Stimulated activated CD4-positive, alpha-beta T cell treated with anti-CD3 and anti-CD28 coated beads, TNF-alpha, amount 100 ng/mL, for 24 hours (primary cell): ENCODE results near the gene NCOA1.
"Not testable (repeated sequence)": the region's sequence is repeated elsewhere in the genome, so short reads cannot be mapped to it uniquely, and the experiment has no call there.

Experiments used
- DNase-seq, 3 experiments: peaks; one replicate each; pipeline ENCODE4 v3.0.0-alpha.2; 2020; ENCODE audit warnings: low read depth in 3 of 3

The NCOA1 gene

DNA sequence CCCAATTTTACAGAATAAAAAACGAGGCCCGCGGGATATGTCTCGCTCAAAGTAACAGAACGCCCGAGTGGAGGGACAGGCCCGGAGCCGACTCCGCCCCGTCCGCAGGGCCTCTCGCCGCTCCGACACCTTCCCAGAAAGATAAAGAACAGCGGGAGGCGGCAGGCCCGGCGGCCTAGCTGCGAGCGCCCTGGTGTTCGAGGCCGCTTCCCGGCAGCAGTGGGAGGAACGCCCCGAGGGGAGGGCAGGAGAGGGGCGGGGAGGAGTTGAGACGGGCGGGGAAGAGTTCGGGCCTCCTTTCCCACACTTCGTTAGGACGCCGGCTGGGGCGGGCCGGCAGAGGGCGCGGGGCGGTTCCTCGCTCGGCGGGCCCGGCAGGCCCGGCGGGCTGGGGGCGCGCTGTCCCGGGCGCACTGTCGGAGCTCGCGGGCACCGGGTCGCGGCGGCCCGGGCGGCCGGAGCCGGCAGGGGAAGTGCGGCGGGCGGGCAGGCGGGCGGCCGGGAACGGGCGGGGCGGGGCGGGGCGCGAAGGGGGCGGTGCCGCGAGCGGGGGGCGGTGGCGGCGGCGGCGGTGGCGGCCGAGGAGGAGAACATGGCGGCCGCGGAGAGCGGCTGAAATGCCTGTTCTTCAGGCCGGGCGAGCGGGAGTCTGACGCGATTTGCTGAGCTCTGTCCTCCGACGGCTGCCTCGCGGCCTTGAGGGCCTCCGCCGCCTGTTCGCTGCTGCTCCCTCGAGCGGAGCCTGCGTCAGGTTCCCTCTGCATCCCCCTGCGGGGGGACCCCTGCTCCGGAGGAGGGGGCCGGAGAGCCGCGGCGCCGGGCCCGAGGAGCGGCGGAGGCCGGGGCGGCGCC, at the start of gene NCOA1:
TSS of gene NCOA1 (plus strand) at position 565 of the 852 bp plus-strand sequence. CDS start 167,424 bp downstream, outside the sequence.
- peak; percentile 82 to 91 (median 83) for DNase-seq

DNA sequence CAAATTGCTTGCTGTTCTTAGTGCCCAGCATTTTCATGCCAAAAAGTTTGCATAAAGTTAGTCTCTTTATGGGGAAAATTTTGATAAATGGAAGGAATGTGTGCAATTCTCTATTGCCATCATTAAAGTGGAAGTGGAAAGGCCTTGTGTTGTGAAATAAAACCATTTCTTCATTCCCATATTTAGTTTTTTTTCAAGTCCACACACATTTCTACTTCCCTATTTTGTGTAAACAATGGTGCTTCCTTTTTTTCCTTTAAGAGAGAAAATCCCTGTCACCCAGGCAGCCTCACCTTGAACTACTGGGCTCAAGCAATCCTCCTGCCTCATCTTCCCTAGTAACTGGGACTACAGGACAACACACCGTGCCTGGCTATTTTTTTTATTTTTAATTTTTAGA, 42.3 kb upstream of the NCOA1 start:
- DNase-seq: no peak

DNA sequence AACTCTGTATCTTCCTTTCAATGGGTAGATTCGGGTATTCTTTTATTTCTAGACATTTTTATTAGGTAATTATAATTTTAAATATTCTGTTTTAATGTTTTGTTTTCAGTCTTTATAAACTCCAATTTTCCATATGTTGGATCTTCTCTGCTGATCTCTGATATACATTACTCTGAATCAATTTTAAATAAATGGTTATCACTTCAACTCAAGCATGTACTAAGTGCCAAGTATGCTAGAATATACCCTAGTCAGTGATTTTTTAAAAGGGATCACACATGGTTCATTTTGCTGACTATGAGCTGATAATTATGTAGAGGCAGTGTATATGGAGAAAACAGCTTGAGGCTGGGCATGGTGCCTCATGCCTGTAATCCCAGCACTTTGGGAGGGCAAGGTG, 41.7 kb upstream of the NCOA1 start:
- DNase-seq: no peak

DNA sequence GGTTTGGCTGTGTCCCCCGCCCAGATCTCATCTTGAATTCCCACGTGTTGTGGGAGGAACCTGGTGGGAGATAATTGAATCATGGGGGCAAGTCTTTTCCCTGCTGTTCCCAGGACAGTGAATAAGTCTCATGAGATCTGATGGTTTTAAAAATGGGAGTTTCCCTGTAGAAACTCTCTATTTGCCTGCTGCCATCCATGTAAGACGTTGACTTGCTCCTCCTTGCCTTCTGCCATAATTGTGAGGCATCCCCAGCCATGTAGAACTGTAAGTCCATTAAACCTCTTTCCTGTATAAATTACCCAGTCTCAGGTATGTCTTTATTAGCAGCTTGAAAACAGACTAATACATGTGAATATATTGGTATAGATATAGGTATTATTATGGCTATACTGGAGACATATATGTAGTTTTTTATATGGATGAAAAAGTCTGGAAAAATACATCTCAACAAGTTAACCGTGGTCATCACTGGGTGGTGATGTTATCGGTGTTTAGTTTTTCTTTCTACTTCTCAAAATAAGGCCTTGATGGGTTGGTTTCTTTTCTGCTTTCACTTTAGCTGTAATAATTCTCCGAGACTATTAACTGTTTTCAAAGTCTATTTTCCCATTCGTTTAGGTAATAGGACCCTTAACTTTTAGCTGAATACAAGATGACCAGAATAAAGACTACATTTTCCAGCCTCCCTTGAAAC, 39.1 kb upstream of the NCOA1 start:
- no peak for DNase-seq

- no peak for DNase-seq
These were observed 38.6 kb upstream of the NCOA1 start for GRCh38 chr2:24452502-24452885.

DNA sequence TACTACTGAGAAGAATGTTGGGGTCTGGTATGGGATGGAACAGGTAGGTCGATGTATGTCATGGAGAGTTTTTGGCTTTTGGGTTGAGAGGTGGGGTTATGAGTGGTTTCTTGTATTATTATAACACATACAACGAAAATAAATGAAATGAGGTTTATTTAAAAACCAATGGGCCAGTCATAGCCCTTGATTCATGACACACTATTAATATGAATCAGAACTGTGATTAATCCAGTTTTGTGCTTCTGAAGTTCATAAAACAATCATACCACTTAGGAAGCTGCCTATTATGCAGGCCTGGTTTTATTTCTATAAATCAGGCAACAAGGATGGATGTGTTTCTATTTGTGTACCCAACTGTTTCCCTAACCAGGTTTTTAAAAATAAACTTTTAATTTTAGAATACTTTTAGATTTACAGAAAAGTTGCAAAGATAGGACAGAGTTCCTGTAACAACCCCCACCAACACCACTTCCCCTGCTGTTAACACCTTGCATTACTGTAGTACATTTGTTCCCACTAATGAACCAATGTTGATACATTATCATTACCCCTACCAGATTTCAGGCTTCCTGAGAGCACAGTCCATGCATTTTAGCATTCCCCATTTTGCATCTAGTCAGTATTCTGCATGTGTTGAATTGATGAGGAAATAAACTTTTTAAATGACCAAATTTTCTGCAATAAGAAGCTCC, 37.5 kb upstream of the NCOA1 start:
- no peak for DNase-seq

DNA sequence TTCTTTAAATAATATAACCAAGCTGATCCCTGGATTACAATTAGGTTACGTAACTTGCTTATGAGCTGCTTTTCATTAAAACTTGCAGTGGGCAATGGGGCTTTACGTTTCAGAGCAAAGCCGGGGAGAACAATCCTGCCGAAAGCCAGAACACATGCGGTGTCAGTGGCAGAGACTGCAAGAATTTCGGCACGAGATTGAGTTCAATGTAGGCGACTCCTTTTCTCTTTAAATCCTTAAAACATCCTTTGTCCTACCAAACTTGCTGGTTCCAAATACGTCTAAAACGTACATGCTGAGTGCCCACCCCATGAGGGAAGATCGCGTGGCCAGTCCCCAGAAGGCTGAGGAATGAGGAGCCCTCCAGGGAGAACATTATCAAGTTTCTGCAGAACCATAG, 36.8 kb upstream of the NCOA1 start:
- no peak for DNase-seq

DNA sequence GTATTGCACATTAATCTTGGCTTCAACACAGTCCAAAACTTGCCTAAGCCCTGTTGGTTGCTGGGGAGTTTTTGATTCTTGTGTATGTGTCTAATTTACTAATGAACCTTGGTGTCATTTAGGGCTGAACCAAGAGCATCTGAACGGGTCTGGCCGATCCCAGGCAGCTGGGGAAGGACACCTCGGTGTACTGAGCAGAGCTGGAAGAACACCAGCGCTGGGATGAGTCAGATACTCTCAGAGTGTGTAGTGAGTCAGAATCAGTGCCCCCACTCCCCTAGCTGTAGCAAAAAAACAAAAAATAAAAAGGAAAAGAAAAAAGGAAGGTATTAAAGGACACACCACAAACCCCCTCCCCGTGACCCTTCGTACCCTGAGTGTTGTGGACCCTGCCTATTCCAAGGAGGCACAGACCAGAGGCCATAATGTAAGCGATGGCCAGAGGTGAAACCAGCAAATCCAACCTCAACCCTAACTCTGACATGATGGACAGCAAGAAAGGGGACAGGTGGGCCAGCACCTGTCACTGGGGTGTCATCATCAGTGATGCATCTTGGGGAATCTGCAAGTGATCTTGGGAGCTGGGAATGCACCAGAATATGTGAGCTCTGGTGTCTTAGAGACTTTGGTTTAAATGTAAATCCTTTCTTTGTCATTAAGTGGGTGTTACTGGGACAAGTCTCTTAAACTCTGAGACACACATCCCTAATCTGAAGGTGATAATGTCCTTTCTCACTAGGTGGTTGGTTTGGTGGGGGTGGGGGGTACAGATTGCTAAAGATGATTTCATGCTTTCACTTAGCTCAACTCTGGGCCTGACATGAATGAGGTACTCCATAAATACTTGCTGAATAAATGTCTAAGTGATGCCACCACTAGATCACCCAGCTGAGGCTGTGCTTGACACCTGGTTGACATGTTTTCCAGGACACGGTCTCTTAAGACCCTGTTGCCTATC, 34.2 kb upstream of the NCOA1 start:
- peak in 1 of 3 experiments; percentile 5 for DNase-seq

DNA sequence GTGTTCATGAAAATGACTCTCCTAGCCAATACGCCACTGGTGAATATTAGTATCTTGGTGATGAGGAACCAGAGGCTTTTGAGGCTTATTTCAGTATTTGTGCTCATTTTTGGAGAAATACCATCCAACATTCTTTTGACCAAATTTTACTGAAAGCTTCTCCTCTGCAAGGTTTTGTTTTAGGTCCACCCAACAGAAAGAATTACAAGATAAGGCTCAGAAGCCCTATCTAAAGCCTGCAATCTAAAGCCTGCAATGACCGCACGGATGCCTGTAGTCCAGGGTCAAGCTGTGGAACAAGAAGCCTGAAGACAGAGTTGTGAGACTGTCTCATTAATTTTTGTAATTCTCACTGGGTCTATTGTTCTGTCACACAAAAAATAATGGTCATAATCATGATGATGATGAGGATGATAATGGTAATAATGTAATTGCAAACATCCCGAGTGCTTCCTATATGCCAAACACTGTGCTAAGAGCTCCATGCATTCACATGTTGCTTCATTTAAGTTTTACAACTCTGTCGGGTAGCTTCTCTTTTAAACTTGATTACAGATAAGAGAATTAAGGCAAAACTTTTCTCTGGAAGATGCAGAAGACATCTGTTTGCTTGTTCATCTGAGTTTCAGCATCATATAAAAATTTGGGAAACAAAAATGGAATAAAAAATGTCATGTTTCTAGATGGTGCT, 33.2 kb upstream of the NCOA1 start:
- DNase-seq: no peak

- DNase-seq: no peak
These were observed 31.6 kb upstream of the NCOA1 start for GRCh38 chr2:24459224-24460161.

- DNase-seq: no peak
These were observed 29.4 kb upstream of the NCOA1 start for GRCh38 chr2:24461685-24462084.

GRCh38 chr2:24463271-24463670, 27.8 kb upstream of the NCOA1 start:
- no peak for DNase-seq

DNA sequence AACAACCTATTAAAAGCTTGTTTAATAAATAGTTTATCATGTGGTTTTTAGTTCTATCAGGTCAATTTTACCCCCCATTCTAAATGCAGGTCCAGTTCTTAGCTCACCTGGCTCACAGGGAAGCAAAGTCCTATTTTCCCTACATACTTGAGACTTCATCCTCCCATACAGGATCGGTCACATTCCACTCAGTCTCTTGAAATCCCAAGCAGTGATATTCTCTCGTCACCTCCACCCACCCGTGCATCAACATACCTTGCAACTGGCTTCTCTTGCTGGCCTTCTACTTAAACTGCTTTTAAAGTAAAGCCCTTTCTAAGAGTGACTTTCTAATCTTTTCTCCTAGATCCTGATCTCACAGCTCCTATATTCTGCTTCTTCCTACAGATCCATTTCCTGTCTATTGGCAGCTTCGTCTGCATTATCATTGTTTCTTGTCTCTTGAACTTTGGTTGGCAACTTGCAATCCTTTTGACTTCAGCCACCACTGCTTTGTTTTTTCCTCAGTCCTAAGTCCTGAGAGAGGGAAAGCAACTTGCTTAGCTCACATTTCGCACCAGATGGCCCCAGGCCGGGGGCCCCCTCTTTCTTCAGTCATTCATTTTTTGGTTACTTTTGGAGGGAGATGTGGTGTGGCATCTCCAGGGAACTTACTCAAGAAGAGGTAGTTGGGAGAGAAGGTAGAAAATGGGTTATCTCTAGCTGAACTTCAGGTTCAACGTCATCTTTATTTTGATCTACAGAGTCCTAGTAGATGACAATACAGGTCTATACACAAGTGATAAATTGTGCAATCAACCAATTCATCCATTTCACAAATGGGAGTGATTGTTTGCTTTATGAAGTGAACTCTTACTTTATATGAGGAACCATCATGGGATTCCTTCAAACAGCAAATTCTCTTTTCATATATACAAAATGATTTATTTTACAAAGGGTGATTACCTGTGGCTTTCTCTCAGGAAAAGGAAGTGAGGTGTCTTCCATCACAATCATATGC, 23.9 kb upstream of the NCOA1 start:
- no peak for DNase-seq

DNA sequence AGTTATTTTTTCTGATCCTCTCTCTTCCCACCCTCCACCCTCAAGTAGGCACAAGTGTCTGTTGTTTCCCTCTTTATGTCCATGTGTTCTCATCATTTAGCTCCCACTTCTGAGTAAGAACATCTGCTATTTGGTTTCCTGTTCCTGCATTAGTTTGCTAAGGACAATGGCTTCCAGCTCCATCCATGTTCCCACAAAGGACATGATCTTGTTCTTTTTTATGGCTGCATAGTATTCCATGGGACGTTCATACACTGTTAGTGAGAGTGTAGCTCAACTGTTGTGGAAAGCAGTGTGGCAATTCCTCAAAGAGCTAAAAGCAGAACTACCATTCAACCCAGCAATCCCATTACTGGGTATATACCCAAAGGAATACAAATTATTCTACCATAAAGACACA, 22.6 kb upstream of the NCOA1 start:
- DNase-seq: not testable (repeated sequence)

- DNase-seq: no peak
These were observed 21.9 kb upstream of the NCOA1 start for GRCh38 chr2:24469148-24469650.

DNA sequence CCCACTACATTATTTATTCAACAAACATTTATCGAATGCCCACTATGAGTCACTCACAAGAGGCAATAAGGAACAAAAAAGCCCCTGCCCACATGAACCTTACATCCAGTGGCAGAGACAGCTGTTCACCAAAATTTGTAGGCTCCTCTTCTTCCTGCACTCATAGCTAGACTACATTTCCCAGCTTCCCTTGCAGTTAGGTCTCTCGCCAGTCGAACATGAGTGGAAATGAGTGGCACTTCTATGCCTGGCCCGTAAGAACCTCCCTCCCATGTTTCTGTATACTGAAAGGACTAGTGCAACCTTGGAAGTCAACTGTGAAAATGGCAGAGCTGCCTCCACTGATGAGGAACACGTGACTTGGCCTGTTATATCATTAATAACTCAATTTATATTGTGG, 19.4 kb upstream of the NCOA1 start:
- no peak for DNase-seq

GRCh38 chr2:24472416-24472815, 18.6 kb upstream of the NCOA1 start:
- no peak for DNase-seq

DNA sequence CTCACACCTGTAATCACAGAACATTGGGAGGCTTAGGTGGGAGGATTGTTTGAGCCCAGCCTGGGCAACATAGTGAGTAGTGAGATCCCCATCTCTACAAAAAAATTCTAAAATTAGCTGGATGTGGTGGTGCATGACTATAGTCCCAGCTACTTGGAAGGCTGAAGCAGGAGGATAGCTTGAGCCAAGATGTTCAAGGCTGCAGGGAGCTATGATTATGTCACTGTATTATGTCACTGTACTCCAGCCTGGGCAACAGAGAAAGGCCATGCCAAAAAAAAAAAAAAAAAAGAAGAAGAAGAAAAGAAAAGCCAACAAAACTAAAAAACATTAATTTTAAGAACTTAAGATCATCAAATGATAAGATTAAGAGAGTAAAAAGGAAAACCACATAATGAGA, 17.4 kb upstream of the NCOA1 start:
- DNase-seq: no peak
